ENCODE data around the gene MGMT.

MGMT gene

DNA sequence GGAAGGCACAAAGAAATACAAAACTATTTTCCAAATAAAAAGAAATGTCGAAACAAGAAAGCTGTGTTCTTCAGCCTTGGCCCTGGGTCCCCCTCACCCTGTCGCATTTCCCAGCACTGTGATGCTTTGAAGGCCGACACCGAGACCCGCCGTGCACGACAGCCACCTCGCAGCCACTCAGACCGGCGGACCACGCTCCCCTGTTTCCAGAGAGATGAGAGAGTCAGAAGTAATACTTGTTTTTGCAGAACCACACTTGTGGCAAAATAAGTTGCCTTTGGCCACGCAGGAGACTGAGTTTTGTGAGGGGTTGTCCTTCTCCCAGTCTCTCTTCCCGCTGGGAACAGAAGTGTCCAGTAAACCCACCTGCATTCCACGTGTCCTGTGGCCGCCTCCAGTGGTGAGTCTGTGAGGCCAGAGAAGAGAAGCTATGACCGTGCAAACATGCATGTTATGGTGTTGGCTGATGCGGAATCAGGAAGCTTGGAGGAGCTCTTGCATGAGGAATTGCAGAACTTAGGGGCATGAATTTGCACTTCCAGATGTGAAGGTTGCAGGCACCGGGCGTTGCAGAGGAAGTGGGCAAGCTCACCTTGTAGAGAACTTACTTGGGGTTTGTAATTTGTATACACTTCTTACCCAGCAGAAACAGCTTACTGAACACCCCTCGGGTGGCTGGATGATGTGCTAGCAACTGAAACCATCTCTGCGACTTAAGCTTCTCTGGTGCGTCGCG is 302.5 kb downstream of the MGMT start:
- Histone ChIP-seq H3K27me3 (ENCODE audit: insufficient read depth, low read length) (no peaks in the 10 kb centered on the region), H2AFZ (ENCODE audit: low read length, unreplicated experiment) (no peak overlapping the region), H3K4me1 (ENCODE audit: control insufficient read depth, insufficient read depth, low read length, unreplicated experiment) (no peaks in the 10 kb centered on the region), H3K4me3 (ENCODE audit: low read depth, low read length) (no peak overlapping the region), H3K36me3 (ENCODE audit: insufficient read depth, low read length) (no peaks in the 10 kb centered on the region), H3K27ac (ENCODE audit: low read depth, low read length) (no peak overlapping the region), H3K79me2 (ENCODE audit: control insufficient read depth, insufficient read depth, low read length, unreplicated experiment) (no peaks in the 10 kb centered on the region)

DNA sequence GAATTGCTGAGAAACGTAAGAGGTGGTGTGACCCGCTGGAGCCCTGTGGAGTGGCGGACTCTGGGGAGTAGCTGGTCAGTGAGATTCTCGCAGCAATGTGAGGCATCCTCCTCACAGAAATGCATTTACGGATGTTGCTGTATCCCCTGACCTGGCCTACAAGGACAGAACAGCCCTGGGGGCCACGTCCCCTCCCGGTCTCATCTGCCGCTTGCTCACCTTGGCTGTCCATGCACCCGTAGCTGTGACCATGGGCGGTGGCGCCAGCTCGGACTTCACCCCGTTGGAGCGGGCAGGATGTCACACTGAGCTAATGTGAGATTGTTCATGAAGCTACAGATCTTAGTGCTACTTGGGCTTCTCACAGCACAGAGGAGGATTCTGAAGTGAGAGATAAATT is 303.2 kb downstream of the MGMT start:
- Histone ChIP-seq H3K4me3 (ENCODE audit: low read depth, low read length) (no peak overlapping the region), H3K79me2 (ENCODE audit: control insufficient read depth, insufficient read depth, low read length, unreplicated experiment) (no peaks in the 10 kb centered on the region), H3K36me3 (ENCODE audit: insufficient read depth, low read length) (no peaks in the 10 kb centered on the region), H3K27ac (ENCODE audit: low read depth, low read length) (no peak overlapping the region), H2AFZ (ENCODE audit: low read length, unreplicated experiment) (no peak overlapping the region), H3K27me3 (ENCODE audit: insufficient read depth, low read length) (no peaks in the 10 kb centered on the region), H3K4me1 (ENCODE audit: control insufficient read depth, insufficient read depth, low read length, unreplicated experiment) (no peaks in the 10 kb centered on the region)

DNA sequence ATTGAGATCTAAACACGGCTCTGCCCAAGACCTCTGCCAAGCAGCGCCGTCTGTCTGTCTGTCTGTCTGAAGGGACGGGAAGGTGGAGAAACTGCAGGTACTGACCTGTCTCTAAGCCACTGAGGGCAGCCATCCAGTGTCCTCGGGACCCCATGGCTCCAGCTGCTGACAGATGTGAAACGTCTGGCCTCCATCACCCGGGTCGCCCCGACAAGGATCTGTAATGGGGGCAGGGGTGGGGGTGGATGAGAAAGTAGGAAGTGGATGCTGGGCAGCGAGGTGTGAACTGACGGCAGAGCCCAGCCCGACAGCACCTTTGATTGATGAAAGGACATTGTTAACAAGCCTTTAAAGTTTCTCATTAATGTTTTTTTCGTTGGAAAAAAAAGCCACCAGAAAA is 304.0 kb downstream of the MGMT start:
- Histone ChIP-seq H3K79me2 (ENCODE audit: control insufficient read depth, insufficient read depth, low read length, unreplicated experiment) (no peaks in the 10 kb centered on the region), H3K27me3 (ENCODE audit: insufficient read depth, low read length) (no peaks in the 10 kb centered on the region), H3K36me3 (ENCODE audit: insufficient read depth, low read length) (no peaks in the 10 kb centered on the region), H2AFZ (ENCODE audit: low read length, unreplicated experiment) (no peak overlapping the region), H3K27ac (ENCODE audit: low read depth, low read length) (no peak overlapping the region), H3K4me3 (ENCODE audit: low read depth, low read length) (no peak overlapping the region), H3K4me1 (ENCODE audit: control insufficient read depth, insufficient read depth, low read length, unreplicated experiment) (no peaks in the 10 kb centered on the region)

DNA sequence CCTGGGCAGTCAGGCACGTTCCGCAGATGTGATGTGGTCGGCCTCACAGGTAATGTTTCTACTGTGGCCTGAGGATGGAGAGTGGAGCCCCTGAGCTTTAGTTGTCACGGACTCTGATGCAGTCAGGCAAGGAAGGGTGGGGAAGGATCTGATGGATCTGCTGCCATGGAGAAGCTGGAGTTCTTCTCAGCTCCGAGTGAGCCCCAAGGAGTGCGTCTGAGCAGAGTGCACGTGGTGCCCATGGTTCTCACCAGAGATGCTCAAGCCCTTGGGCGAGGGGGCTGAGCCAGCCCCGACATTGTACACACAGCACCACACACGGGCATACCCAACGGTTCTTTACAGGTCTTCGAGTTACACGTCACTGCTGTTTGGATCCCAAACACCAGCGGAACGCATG is 304.5 kb downstream of the MGMT start:
- no peaks in the 10 kb centered on the region for H3K36me3 ChIP-seq (ENCODE audit: insufficient read depth, low read length)
- H3K79me2 ChIP-seq (ENCODE audit: control insufficient read depth, insufficient read depth, low read length, unreplicated experiment): no peaks in the 10 kb centered on the region
- H3K4me1 ChIP-seq (ENCODE audit: control insufficient read depth, insufficient read depth, low read length, unreplicated experiment): no peaks in the 10 kb centered on the region
- H3K27me3 ChIP-seq (ENCODE audit: insufficient read depth, low read length): no peaks in the 10 kb centered on the region
- no peak overlapping the region for H2AFZ ChIP-seq (ENCODE audit: low read length, unreplicated experiment)
- H3K4me3 ChIP-seq (ENCODE audit: low read depth, low read length): no peak overlapping the region
- no peak overlapping the region for H3K27ac ChIP-seq (ENCODE audit: low read depth, low read length)

DNA sequence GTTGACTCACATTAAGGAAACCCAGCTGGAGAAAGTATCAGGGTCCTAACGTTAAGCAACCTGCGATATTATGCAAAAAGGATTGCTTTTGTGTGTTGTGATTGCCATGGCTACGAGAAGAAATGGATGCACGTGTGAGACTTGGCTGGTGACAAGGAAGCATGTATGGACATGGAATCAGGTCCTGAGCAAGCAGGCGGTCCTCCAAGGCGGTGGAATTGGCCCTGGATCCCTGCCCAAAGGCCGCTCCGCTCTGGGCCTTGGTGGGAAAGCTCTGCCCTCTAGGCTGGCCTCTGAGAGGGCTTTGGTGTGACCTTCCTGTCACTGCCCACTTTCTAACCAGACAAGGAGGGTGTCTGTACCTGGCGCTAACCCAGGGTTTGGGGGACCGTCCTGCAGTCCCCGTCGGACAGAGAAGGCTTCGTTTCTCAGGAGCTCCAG is 305.0 kb downstream of the MGMT start:
- no peaks in the 10 kb centered on the region for H3K79me2 ChIP-seq (ENCODE audit: control insufficient read depth, insufficient read depth, low read length, unreplicated experiment)
- H3K4me1 ChIP-seq (ENCODE audit: control insufficient read depth, insufficient read depth, low read length, unreplicated experiment): no peaks in the 10 kb centered on the region
- no peak overlapping the region for H2AFZ ChIP-seq (ENCODE audit: low read length, unreplicated experiment)
- no peaks in the 10 kb centered on the region for H3K36me3 ChIP-seq (ENCODE audit: insufficient read depth, low read length)
- no peaks in the 10 kb centered on the region for H3K27me3 ChIP-seq (ENCODE audit: insufficient read depth, low read length)
- H3K27ac ChIP-seq (ENCODE audit: low read depth, low read length): no peak overlapping the region
- H3K4me3 ChIP-seq (ENCODE audit: low read depth, low read length): no peak overlapping the region

DNA sequence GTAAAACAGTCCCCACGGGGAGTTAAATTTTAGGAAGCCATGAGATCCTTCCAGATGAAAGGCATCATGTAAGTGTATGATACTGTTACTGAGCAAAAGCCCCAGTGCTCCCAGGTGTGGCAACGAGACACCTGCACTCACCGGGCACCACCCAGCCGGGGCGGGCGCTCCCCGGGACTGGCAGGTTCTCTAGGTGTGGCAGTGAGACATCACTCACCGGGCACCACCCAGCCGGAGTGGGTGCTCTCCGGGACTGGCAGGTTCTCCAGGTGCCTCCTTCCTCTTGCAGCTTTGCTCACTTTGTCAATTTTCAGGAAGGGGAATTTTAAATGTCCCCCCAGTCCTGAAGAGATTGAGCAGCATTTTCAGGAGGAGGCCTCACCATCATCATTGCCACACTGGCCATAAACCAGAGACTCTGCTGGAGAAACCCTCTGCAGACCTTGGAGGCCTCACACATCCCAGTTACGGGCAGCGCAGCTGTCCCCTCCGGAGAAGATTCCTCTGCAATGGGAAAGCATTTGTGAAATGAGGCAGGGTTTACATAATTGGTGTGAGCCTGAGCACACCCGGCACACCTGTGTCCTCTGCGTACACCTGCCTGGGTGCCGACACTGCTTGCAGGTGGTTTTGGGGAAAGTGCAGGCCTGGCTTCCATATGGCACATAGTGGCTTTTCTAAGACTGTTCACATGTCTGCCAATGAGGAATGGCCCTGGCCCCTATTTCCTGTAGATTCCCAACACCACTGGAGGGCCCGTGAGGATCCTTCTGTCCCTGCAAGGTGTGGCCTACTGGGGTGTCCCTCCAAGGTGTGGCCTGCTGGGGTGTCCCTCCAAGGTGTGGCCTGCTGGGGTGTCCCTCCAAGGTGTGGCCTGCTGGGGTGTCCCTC is 305.7 kb downstream of the MGMT start:
- Histone ChIP-seq H3K36me3 (ENCODE audit: insufficient read depth, low read length) (no peaks in the 10 kb centered on the region), H3K4me3 (ENCODE audit: low read depth, low read length) (no peak overlapping the region), H3K27me3 (ENCODE audit: insufficient read depth, low read length) (no peaks in the 10 kb centered on the region), H3K79me2 (ENCODE audit: control insufficient read depth, insufficient read depth, low read length, unreplicated experiment) (no peaks in the 10 kb centered on the region), H2AFZ (ENCODE audit: low read length, unreplicated experiment) (no peak overlapping the region), H3K27ac (ENCODE audit: low read depth, low read length) (no peak overlapping the region), H3K4me1 (ENCODE audit: control insufficient read depth, insufficient read depth, low read length, unreplicated experiment) (no peaks in the 10 kb centered on the region)

DNA sequence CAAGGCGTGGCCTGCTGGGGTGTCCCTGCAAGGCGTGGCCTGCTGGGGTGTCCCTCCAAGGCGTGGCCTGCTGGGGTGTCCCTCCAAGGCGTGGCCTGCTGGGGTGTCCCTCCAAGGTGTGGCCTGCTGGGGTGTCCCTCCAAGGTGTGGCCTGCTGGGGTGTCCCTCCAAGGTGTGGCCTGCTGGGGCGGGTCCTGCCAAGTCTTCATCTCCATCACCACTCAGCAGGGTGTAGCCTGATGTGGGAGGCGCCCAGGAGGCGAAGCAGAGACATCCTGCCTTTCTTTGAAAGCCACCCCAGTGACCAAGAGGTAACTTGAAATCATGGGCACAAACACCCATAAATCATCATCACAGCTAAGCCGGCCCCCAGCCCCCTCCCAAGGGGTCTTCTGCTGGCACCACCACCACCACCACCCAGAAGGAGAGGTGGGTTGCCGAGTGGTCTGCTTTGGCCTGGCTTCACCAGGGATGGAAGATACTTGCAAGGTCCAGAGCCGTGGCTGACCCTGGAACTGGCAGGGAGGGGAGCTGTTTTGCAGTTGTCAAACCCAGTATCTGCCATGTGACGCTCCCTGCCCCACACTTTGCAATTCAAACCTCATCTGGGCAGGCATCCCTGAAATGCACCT is 306.4 kb downstream of the MGMT start:
- no peaks in the 10 kb centered on the region for H3K79me2 ChIP-seq (ENCODE audit: control insufficient read depth, insufficient read depth, low read length, unreplicated experiment)
- H3K4me3 ChIP-seq (ENCODE audit: low read depth, low read length): no peak overlapping the region
- H3K36me3 ChIP-seq (ENCODE audit: insufficient read depth, low read length): no peaks in the 10 kb centered on the region
- H3K27ac ChIP-seq (ENCODE audit: low read depth, low read length): no peak overlapping the region
- no peak overlapping the region for H2AFZ ChIP-seq (ENCODE audit: low read length, unreplicated experiment)
- no peaks in the 10 kb centered on the region for H3K27me3 ChIP-seq (ENCODE audit: insufficient read depth, low read length)
- no peaks in the 10 kb centered on the region for H3K4me1 ChIP-seq (ENCODE audit: control insufficient read depth, insufficient read depth, low read length, unreplicated experiment)

DNA sequence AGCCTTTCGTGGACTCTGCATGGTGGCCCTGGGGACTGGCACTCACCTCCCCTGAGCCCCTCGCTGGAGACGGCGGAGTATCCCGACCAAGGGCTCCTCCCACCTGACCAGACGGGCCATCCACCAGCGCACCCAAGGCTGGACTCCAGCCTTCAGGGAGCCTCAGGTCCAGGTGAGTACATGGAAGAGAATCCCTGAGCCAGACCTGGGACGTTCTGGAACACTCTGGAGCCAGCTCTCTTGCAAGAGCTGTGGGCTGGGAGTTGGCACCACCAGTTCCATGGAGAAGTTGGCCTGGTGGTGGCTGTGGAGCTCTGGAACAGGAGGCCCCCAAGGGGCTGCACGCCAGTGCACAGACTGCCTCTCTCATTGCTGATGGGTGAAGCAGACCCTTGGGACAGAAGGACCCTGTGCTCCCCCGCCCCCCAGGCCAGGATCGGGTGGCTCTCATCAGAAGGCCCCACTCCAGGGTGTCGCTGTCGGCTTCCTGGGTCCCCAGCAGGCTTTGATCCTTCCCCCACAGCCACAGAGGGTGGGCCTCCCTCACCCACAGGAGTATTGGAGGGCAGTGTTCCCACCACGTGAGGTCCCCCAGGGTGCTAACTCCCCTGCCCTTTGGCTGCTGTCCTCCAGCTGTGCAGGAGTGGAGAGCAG is 307.2 kb downstream of the MGMT start:
- no peaks in the 10 kb centered on the region for H3K4me1 ChIP-seq (ENCODE audit: control insufficient read depth, insufficient read depth, low read length, unreplicated experiment)
- H3K79me2 ChIP-seq (ENCODE audit: control insufficient read depth, insufficient read depth, low read length, unreplicated experiment): no peaks in the 10 kb centered on the region

DNA sequence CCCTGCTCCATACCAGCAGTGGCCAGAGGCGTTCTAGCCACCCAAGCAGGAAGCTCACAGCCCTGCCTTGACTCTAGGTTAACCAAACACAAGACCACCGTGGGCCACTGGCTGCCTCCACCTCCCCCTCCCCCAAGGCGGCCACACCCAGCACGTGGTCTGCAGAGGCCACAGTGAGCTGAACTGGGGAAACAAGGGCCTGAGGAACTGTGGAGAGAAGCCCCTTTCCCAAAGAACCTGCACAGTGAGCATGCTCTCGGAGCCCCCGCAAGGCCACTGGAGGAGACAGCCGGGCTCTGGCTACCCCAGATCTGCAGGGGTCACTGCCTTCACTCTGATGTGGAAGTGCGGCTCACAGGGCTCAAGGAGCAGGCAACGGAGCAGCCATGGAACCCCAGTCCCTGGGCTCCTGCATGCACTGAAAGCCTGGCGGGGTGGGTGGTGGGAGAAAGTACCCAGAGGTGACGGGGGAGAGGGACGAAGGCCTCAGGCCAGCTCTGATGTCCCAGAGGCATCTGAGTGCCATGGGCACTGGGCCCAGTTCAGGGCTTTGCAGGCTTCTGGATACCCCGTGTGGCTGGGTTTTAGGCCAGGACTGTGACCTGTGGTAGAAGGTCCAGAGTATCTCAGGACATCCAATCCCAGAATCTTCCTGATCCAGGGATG is 307.8 kb downstream of the MGMT start:
- Histone ChIP-seq H3K4me3 (ENCODE audit: low read depth, low read length) (no peak overlapping the region), H3K36me3 (ENCODE audit: insufficient read depth, low read length) (no peaks in the 10 kb centered on the region), H3K79me2 (ENCODE audit: control insufficient read depth, insufficient read depth, low read length, unreplicated experiment) (no peaks in the 10 kb centered on the region), H2AFZ (ENCODE audit: low read length, unreplicated experiment) (no peak overlapping the region), H3K27me3 (ENCODE audit: insufficient read depth, low read length) (no peaks in the 10 kb centered on the region), H3K4me1 (ENCODE audit: control insufficient read depth, insufficient read depth, low read length, unreplicated experiment) (no peaks in the 10 kb centered on the region), H3K27ac (ENCODE audit: low read depth, low read length) (no peak overlapping the region)

More for the DNA sequence above, 307.2 kb downstream of the MGMT start:
- Histone ChIP-seq H3K36me3 (ENCODE audit: insufficient read depth, low read length) (no peaks in the 10 kb centered on the region), H3K27me3 (ENCODE audit: insufficient read depth, low read length) (no peaks in the 10 kb centered on the region), H3K4me3 (ENCODE audit: low read depth, low read length) (no peak overlapping the region), H2AFZ (ENCODE audit: low read length, unreplicated experiment) (no peak overlapping the region), H3K27ac (ENCODE audit: low read depth, low read length) (no peak overlapping the region)

DNA sequence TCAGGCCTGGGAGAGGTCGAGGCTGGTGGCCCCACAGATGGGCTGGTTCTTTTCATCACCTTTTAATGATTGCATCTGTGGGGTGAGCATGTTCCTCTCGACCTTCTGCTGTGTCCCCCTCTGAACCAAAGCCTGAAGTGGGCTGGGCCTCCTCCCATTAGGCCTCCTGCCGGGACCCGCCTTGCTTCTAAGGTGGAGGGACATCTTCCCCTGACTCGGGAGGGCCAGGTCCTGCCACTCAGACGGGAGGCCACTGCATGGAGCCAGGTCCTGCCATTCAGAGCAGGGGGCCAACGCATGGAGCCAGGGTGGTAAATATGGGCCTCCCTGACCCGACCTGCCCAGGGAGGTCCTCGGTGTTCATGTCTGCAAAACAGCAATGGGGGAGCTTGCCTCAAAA is 308.6 kb downstream of the MGMT start:
- H3K4me3 ChIP-seq (ENCODE audit: low read depth, low read length): no peak overlapping the region
- H3K79me2 ChIP-seq (ENCODE audit: control insufficient read depth, insufficient read depth, low read length, unreplicated experiment): no peaks in the 10 kb centered on the region
- no peak overlapping the region for H2AFZ ChIP-seq (ENCODE audit: low read length, unreplicated experiment)
- H3K27me3 ChIP-seq (ENCODE audit: insufficient read depth, low read length): no peaks in the 10 kb centered on the region
- no peak overlapping the region for H3K27ac ChIP-seq (ENCODE audit: low read depth, low read length)
- H3K4me1 ChIP-seq (ENCODE audit: control insufficient read depth, insufficient read depth, low read length, unreplicated experiment): no peaks in the 10 kb centered on the region
- H3K36me3 ChIP-seq (ENCODE audit: insufficient read depth, low read length): no peaks in the 10 kb centered on the region

All from ACC112 (cell line).